ACHN (cell line): Measurements from ENCODE around the gene HMCN1.
"Not testable (repeated sequence)": the region's sequence is repeated elsewhere in the genome, so short reads cannot be mapped to it uniquely, and the experiment has no call there.

Experiments
- DNase-seq: peaks from one replicate; pipeline ENCODE4 v3.0.0-alpha.2; 2015
- in situ Hi-C: cut with HindIII; loops from 2 replicates; pipeline ENCODE4 v1.10.0; 2017; ENCODE audit warnings: low sequenced_read_pairs, low pct_ligation_motif_present, low pct_unique_long_range_greater_than_20kb

The HMCN1 gene

DNA sequence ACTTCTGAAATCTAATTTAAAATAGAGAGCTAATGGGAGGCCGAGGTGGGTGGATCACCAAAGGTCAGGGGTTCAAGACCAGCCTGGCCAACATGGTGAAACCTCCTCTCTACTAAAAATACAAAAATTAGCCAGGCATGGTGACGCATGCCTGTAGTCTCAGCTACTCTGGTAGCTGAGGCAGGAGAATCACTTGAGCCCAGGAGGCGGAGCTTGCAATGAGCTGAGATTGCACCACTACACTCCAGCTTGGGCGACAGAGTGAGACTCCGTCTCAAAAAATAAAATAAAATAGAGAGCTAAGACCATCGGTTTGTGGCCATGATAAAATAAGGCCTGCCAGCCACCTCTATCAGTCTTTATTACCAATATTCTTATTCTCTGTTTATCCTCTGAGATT lies 452.1 kb downstream of the HMCN1 start:
- DNase-seq, in situ Hi-C loops: not testable (repeated sequence)

DNA sequence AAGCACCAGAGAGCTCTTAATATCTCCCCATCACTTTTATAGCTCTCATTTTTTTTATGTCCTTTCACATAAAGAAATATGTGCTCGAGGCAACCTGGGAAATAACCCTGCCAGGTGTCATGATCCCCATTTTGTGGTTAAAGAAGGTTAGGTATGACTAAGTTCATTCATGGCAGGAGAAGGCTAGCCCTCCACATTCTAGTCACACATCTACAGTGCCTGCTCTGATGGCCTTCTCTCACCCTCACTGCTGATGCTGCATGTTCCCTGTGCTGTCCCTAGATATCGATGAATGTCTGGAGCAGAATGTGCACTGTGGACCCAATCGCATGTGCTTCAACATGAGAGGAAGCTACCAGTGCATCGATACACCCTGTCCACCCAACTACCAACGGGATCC lies 453.4 kb downstream of the HMCN1 start:
- DNase-seq = no peak
- in situ Hi-C loops = no loop called here

DNA sequence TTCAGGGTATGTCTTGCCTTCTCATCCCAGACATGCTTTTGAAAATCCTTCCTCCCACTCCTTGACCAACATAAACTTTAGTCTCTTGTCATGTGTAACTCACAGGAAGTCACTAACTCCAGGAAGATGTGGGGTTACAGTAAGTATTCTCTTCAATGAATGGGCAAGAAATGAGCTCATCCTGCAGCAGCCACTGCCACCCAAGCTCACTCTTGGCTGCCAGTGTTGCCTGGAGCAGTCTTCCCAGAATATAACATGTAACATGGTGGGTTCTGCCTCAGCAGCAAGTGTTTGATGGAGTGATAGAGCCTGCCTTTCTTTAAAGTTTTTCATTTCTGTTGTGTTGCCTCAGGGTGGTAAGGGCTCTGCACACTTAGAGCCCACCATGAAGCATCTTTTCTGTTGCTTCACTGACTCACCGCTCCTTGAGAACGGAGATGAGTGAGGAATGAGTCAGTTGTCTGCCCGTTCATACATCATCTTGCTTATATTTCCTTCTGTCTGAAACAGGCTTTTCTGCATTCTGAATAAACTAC lies 453.9 kb downstream of the HMCN1 start:
- in situ Hi-C loops = no loop called here
- peak; percentile 83 for DNase-seq

DNA sequence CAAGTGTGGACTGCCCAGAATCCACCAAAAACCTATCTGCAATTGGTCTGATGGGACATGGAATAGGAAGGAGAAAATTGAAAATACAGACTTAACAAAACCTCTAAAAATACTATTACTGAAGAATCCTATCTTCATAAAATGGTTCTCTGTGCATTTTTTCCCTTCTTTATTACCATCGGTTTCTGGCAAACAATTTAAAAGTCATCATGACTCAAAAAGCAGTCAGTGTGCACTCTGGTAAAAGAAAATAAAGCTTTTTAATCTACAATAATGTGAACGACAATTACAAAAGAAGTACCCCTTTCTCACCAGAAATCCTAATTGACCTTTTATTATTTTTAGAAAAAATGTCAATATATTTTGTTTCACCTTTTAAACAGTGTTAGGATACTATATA lies 454.5 kb downstream of the HMCN1 start:
- in situ Hi-C loops = no loop called here

DNA sequence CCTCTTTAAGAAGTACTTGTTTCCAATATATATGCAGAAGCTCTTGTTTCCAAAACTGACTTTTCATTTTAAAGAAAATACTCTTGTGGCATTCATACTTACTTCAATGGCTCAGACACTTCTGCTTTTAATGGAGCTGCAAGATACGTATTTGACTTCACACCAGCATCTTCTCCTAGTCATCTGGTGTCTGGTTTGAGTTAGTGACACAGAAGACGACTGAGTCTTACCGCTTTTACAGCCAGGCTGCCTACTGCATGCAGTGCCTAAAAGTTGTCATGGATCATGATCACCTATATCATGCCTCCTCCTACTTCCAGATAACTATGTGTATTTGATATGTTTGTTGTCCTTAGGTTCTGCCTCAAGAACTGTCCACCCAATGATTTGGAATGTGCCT lies 455.0 kb downstream of the HMCN1 start:
- in situ Hi-C loops = no loop called here
- no peak for DNase-seq

More for the DNA sequence above, 454.5 kb downstream of the HMCN1 start:
- no peak for DNase-seq

DNA sequence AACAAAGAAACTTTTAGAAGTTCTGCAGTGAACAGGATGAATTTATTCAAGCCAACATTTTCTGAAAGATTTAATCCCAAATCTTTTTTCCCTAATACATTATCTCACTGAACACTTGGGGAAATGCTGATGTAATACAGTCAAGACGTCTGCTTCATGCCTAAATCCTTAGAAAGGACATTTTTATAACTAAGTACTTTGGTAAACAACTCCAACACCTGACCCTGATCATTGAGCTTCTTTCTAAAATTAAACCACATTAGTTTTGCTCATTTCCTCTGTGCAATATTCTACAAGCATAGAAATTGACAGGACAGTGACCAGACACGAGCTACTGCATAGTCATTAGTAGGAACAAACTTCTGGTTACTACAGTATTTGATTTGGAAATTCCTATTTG lies 457.3 kb downstream of the HMCN1 start:
- in situ Hi-C loops = no loop called here
- DNase-seq = no peak

DNA sequence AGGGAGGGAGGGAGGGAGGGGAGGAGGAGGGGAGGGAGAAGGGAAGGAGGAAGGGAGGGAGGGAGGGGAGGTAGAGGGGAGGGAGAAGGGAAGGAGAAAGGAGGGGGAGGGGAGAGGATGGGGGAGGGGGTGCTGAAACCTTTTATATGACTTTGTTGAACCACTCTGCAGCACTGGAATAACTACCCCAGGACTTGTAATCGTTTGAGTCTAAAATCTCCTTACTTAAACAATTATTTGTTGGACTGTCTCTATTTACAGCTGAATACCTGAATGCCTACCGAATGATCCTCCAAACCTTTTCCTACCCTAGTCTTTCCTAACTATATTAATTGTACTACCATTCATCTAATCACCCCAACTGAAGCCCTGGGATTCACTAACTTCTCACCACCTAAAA lies 459.0 kb downstream of the HMCN1 start:
- no peak for DNase-seq
- in situ Hi-C loops = no loop called here

DNA sequence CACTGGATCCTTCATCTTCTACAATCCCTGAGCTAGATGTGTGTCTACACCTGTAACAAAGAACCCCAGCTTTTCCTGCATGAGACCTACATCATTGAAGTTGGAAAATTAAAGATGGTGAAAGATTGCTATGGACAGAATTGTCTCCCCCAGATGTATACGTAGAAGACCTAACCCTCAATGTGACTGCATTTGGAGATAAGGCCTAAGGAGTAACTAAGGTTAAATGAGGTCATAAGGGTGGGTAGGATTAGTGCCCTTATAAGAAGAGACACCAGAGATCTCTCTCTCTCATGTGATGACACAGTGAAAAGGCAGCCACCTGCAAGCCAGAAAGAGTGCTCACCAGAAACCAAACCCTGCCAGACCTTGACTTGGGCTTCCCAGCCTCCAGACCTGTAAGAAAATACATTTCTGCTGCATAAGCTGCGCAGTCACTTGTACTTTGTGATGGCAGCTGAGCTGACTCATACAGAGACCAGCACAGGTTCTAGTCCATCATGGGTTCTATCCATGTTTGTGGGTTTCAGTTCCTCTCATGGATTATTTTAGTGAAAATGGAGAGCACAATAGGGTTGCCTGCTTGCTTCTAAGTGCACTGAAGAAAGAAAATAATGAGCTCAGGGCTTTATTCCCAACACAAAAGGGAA lies 460.0 kb downstream of the HMCN1 start:
- DNase-seq = no peak

DNA sequence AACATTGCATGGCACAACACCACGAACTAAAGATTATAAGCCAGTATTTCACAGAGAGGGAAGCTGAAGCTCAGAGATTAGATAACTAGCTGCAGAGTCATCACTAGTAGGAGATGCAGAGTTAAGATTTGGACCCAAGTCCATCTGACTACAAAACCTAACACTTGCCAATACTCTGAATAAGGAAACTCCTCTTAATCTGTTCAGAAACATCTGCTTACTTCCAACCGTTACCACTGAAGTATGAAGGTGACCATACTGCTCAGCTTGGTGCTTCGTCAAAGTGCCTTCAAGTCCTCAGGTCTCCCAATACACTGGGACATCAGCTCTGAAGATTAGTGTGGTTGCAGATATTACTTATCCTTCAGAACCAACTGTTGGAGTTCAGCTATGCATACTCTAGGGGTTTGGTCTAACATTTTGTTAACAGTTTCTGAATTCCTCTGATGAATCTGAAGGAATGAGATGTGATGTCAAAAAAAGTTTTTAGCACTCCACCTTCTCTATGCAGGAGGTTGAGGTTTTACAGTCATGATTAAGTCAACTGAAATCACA lies 461.3 kb downstream of the HMCN1 start:
- no peak for DNase-seq
- in situ Hi-C loops = no loop called here

More for the DNA sequence above, 460.0 kb downstream of the HMCN1 start:
- in situ Hi-C loops = no loop called here

DNA sequence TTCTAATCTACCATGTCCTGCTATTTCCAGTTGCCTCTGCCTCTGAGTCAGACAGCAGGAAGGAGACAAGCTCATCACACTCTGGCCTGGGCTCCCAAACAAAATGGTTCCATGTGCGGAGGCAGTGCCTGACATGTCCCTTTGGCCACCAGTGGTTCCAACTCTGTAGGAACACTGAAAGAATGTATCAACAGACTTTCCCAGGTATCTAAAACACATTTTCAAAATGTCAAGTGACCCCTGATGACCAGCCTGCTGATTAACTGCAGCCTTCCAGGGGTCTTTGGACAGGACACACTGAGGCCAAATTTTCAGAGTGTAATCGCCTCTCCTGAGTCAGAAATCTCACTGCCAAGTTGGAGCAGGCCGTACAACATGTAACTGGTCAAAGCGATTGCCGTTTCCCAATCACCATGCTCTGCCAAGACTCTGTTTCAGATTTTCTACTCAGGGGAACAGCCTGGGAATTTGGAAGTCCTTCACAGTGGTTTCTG lies 468.1 kb downstream of the HMCN1 start:
- in situ Hi-C loops = no loop called here
- DNase-seq = no peak

DNA sequence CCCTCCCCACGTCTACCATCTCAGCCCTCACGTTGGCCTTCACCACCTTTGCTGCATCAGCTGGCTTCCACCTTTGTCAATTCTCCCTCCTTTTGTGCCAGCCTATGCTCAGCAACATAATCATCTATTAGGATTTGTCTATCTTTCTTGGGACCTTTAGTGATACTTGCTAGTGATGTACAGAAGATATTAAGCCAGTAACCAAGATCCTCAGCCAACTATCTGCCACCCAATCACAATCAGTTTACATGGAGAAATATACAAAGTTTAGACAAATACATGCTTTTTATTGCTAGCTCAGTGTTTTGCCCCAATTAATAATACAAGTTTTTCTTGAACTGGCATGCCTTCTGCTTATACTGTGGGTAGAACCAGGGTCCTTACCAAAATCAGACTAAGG lies 468.6 kb downstream of the HMCN1 start:
- DNase-seq = no peak
- in situ Hi-C loops = no loop called here

DNA sequence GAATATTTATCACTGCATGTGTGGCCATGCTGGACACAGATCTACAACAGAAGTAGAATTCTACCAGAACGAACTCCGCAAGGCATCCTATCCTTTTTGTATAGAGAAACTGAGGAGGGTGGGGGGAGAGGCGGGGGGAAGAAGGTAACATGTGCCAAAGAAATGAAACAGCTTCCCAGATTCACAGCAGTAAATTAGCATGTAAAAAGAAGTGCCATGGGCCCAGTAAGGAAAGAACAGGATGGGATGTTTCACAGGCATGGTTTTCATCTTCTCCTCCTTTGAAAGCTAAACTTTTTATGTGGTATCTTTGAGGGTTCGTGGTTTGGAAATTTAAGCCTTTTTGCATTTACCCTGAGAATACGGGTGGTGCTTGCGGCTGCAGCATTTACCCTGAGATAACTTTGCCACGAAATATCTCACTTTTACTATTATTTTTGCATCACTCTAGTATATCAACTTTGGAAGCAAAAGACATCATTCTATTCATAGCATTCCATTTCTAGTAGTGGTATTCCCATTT lies 471.9 kb downstream of the HMCN1 start:
- in situ Hi-C loops = no loop called here
- DNase-seq = no peak

DNA sequence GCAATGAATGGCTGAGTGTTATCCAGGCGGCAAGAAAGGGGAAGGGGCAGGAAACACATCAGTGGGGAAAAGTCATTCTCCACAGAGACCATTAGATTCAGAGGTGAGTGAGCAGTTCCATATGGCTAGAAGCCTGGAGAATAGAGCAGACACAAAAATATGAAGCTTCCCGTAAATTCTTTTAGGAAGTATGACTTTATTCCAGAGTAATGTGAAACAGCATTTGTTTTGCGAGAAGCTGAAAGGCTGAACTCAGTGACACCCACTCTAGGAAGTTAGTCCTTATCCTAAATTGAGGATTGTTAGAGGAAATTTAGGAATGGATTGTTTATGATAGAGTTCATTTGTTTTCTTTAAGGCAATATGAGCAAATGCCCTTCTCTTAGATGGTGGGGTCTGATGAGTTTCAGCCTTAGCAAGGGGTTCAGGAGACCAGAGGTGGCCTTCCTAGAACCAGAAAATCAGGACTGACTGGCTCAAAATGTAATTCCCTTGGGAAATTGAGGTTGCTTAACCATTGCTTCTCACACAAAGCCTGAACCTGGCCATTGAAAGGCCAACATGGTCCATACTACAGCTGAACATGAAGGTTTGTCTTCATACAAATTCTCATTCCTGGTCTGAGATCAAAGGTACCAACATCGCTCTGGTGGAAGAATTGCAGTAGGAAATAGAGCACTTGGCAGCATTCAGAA lies 473.3 kb downstream of the HMCN1 start:
- in situ Hi-C loops = no loop called here
- no peak for DNase-seq

DNA sequence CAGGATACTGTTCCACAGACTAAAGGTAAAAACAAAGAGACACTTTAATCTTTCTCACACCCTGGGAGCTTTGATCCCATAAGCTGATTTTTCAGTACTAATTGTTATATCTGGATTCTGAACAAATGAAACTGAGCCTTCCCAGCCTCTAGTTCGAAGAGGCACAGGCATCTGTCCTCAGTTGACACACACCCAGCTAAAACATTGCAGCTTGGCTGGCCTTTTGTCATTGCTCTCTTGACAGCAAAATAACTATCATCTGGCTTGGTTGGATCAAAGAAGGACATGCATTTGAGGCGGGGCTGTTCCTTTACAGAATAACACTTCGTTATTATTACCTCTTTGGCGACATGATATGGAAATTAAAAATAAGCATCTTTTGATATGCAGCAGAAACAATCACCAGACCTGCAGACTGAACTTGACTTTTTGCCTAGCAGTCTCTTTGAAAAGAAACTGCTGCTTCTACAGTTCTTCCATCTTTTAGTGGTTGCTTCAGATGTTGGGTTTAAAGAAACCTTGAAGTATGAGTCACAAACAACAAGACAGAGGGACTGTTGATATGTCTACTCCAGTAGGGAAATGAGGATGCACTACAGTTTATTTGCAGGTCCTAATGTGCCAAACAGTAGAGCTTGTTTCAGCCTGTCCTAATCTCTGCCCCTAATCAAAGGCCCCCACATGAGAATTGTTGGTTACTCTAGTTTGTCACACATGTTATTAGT lies 474.4 kb downstream of the HMCN1 start:
- DNase-seq = no peak
- in situ Hi-C loops = no loop called here

DNA sequence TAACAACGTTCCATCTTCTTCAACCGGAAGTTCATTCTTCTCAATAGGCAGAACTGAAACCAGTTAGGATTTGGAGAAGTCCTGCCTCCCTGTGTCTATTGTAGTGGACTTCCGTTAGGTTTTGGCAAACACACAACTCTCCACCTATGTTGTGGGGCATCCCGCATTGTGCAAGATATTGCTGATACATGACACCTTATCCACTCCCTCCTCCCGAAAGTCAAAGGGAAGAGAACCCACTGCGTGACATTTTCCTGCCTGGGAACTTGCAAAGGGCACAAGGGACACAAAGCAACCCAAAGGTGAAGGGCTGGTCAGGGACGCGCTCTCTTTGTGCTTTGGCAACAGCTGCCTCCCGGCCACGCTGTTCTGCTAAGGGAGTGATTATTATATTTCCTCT lies 476.1 kb downstream of the HMCN1 start:
- in situ Hi-C loops = no loop called here
- no peak for DNase-seq

DNA sequence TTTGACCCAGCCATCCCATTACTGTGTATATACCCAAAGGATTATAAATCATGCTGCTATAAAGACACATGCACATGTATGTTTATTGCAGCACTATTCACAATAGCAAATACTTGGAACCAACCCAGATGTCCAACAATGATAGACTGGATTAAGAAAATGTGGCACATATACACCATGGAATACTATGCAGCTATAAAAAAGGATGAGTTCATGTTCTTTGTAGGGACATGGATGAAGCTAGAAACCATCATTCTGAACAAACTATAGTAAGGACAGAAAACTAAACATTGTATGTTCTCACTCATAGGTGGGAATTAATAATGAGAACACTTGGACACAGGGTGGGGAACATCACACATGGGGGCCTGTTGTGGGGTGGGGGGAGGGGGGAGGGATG lies 477.4 kb downstream of the HMCN1 start:
- DNase-seq, in situ Hi-C loops: not testable (repeated sequence)

DNA sequence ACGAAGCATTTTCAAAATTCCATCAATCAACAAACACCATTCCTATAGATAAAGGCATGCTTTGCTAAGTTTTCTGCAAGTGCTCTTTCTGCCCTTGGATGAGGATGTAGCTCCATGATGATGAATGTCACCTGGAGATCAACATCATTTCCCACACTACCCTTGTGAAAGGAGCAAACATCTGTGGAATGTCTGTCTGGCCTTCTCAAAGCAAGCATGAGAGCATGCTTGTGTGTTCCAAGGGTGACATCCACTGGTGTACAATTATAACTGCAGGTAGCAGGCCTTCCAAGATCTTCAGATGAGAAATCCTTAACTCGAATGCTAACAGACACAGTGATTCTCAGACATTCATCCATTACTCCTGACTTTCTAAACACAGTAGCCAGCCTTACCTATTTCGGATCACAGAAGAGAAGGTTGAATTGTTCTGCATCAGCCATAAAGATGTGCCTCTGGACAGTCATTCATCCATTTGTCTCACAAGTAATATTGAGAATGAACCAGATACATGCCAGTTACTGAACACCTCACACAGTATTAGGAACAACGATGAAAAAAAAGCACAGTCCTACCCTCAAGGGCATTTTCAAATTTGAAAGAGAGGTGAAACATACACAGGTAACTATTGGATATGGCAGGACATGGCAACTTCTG lies 478.5 kb downstream of the HMCN1 start:
- peak; percentile 83 for DNase-seq
- in situ Hi-C loops = no loop called here

DNA sequence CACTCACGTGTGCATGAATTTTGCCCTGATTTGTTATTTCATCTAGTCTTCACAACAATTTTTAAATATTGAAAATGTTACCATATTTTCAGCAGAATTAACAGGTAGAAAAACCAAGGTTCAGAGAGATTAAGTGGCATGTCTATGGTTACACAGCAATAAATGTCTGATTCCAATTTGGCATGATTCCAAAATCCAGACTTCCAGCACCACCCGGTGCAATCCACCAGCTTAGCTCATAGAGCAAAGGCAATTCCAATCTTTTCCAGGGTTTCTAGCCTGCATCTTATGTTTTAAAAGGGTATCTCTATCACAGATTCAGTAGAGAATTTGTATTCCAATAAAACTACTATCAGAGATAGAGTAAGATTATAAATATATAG lies 479.0 kb downstream of the HMCN1 start:
- in situ Hi-C loops = no loop called here
- DNase-seq = no peak
